GM18867 (cell line): Measurements from ENCODE around the gene IPO4.
A peak's percentile ranks its signal among the peaks of the same experiment; 100 is the strongest.
"Not testable (repeated sequence)": the region's sequence is repeated elsewhere in the genome, so short reads cannot be mapped to it uniquely, and the experiment has no call there.

ENCODE experiments used
- ATAC-seq: cut with Tn5 transposase; IDR thresholded peaks from one replicate; pipeline ENCODE4 v1.9.1; 2021; ENCODE audit warnings: mild to moderate bottlenecking, moderate library complexity; ENCODE audit not compliant: unreplicated experiment

IPO4 gene

GRCh38 chr14:24216345-24216699, 27.7 kb upstream of the IPO4 start:
- ATAC-seq = no peak

- peak; percentile 63 for ATAC-seq
Measured at GRCh38 chr14:24215495-24216344, 27.1 kb upstream of the IPO4 start, which contains the start of gene MDP1. Gene MDP1 (minus strand): TSS chr14:24216066. CDS start chr14:24215955, 111 bp downstream.

GRCh38 chr14:24213866-24214662, 25.4 kb upstream of the IPO4 start:
- no peak for ATAC-seq

- peak; percentile 81 for ATAC-seq
Measured at GRCh38 chr14:24212924-24213865, 24.6 kb upstream of the IPO4 start, which contains the start of gene CHMP4A. Gene CHMP4A (minus strand): TSS chr14:24213488. CDS start chr14:24213439, 49 bp downstream.

GRCh38 chr14:24211311-24211710, 22.7 kb upstream of the IPO4 start:
- ATAC-seq = no peak

- no peak for ATAC-seq
Measured at GRCh38 chr14:24207625-24208024, 19.0 kb upstream of the IPO4 start.

- no peak for ATAC-seq
Measured at GRCh38 chr14:24207104-24207551, 18.5 kb upstream of the IPO4 start.

- no peak for ATAC-seq
Measured at GRCh38 chr14:24206260-24207103, 17.9 kb upstream of the IPO4 start.

- no peak for ATAC-seq
Measured at GRCh38 chr14:24204163-24205146, 15.8 kb upstream of the IPO4 start.

- not testable (repeated sequence) for ATAC-seq
Measured at GRCh38 chr14:24203249-24203886, 14.8 kb upstream of the IPO4 start.

- not testable (repeated sequence) for ATAC-seq
Measured at GRCh38 chr14:24202538-24202937, 13.9 kb upstream of the IPO4 start.

GRCh38 chr14:24198814-24199524, 10.4 kb upstream of the IPO4 start:
- ATAC-seq = no peak

- ATAC-seq = no peak
Measured at GRCh38 chr14:24197056-24197450, 8.4 kb upstream of the IPO4 start.

GRCh38 chr14:24196071-24197055, 7.7 kb upstream of the IPO4 start:
- peak; percentile 24 for ATAC-seq

GRCh38 chr14:24195186-24196070, 6.8 kb upstream of the IPO4 start, which contains the start of gene TM9SF1:
Gene TM9SF1 (minus strand): TSS chr14:24195441. CDS start chr14:24195019, 422 bp downstream.
- ATAC-seq = peak; percentile 81
